Measurements from ENCODE around the gene STRIP2. TPM values are rescaled to one million over a fixed set of nuclear protein-coding genes. Genes with fewer than 3 reads are reported as not detected.

STRIP2 gene
- total RNA-seq, 1 experiment from 2014 or later: 6.5 TPM

GRCh38 chr7:129519464-129519863, 85.2 kb downstream of the STRIP2 start:
- Histone ChIP-seq H3K9me3 (no peaks in the 10 kb centered on the region), H3K4me3 (ENCODE audit: low read depth, low read length) (no peak overlapping the region), H3K36me3 (ENCODE audit: control insufficient read depth, insufficient read depth, low read length) (no peaks in the 10 kb centered on the region), H3K4me1 (no peaks in the 10 kb centered on the region), H3K27me3 (replicated peaks; ENCODE audit: control insufficient read depth, insufficient read depth, low read length) (no peaks in the 10 kb centered on the region; the same call in 1 of the 2 replicates)
- TF ChIP-seq CTCF (IDR thresholded peaks at IDR 0.05; ENCODE audit: insufficient read depth in 1 of 2, low read depth in 1 of 2, low read length in 1 of 2, severe bottlenecking in 1 of 2, unreplicated experiment in 1 of 2): no peak
- Mint-ChIP-seq H3K36me3 (ENCODE audit: insufficient read depth, unreplicated experiment) (no peaks in the 10 kb centered on the region), H3K9me3 (ENCODE audit: unreplicated experiment) (no peaks in the 10 kb centered on the region), H3K27ac (ENCODE audit: unreplicated experiment) (no peak overlapping the region), H3K4me3 (ENCODE audit: unreplicated experiment) (no peak overlapping the region), H3K4me1 (ENCODE audit: low read depth, unreplicated experiment) (no peaks in the 10 kb centered on the region), H3K27me3 (ENCODE audit: insufficient read depth, unreplicated experiment) (peaks cover 4% of the 10 kb centered on the region)
- intact Hi-C loops (cut with micrococcal nuclease; ENCODE audit: unreplicated experiment): no loop called here
- CTCF ChIA-PET: no interaction called here
- no TSS peak for BruUV-seq (replicated peaks)
- POLR2A ChIA-PET: interaction anchor here (0.5 kb wide), 1 partner anchor 228 kb away, joined by 4 read pairs; no protein-coding TSS in a partner anchor
- DNase-seq: no peak

- no TSS peak for BruUV-seq (replicated peaks)
- no peaks in the 10 kb centered on the region; the same call in 1 of the 2 replicates for H3K27me3 ChIP-seq (replicated peaks; ENCODE audit: control insufficient read depth, insufficient read depth, low read length)
- ChIA-PET POLR2A (no interaction called here), CTCF (no interaction called here)
- TF ChIP-seq CTCF (IDR thresholded peaks at IDR 0.05; ENCODE audit: insufficient read depth in 1 of 2, low read depth in 1 of 2, low read length in 1 of 2, severe bottlenecking in 1 of 2, unreplicated experiment in 1 of 2): no peak
- H3K4me1 ChIP-seq: no peaks in the 10 kb centered on the region
- intact Hi-C loops (cut with micrococcal nuclease; ENCODE audit: unreplicated experiment): no loop called here
- Mint-ChIP-seq H3K4me1 (ENCODE audit: low read depth, unreplicated experiment) (no peaks in the 10 kb centered on the region), H3K4me3 (ENCODE audit: unreplicated experiment) (no peak overlapping the region), H3K9me3 (ENCODE audit: unreplicated experiment) (no peaks in the 10 kb centered on the region), H3K36me3 (ENCODE audit: insufficient read depth, unreplicated experiment) (no peaks in the 10 kb centered on the region), H3K27me3 (ENCODE audit: insufficient read depth, unreplicated experiment) (peaks cover 9% of the 10 kb centered on the region), H3K27ac (ENCODE audit: unreplicated experiment) (no peak overlapping the region)
- no peak overlapping the region for H3K4me3 ChIP-seq (ENCODE audit: low read depth, low read length)
- H3K36me3 ChIP-seq (ENCODE audit: control insufficient read depth, insufficient read depth, low read length): no peaks in the 10 kb centered on the region
- no peaks in the 10 kb centered on the region for H3K9me3 ChIP-seq
- DNase-seq: peak in 1 of 2 experiments; percentile 36
Measured at GRCh38 chr7:129522088-129522970, 88.1 kb downstream of the STRIP2 start.

- ChIA-PET CTCF (no interaction called here), POLR2A (no interaction called here)
- no peaks in the 10 kb centered on the region for H3K36me3 Mint-ChIP-seq (ENCODE audit: insufficient read depth, unreplicated experiment)
- no peak for TF ChIP-seq CTCF (IDR thresholded peaks at IDR 0.05; ENCODE audit: insufficient read depth in 1 of 2, low read depth in 1 of 2, low read length in 1 of 2, severe bottlenecking in 1 of 2, unreplicated experiment in 1 of 2)
- no peaks in the 10 kb centered on the region for H3K9me3 Mint-ChIP-seq (ENCODE audit: unreplicated experiment)
- no peaks in the 10 kb centered on the region for H3K4me1 Mint-ChIP-seq (ENCODE audit: low read depth, unreplicated experiment)
- no peak for DNase-seq
- H3K36me3 ChIP-seq (ENCODE audit: control insufficient read depth, insufficient read depth, low read length): no peaks in the 10 kb centered on the region
- no peaks in the 10 kb centered on the region; the same call in 1 of the 2 replicates for H3K27me3 ChIP-seq (replicated peaks; ENCODE audit: control insufficient read depth, insufficient read depth, low read length)
- no peak overlapping the region for H3K27ac Mint-ChIP-seq (ENCODE audit: unreplicated experiment)
- H3K4me3 Mint-ChIP-seq (ENCODE audit: unreplicated experiment): no peak overlapping the region
- peaks cover 9% of the 10 kb centered on the region for H3K27me3 Mint-ChIP-seq (ENCODE audit: insufficient read depth, unreplicated experiment)
- H3K9me3 ChIP-seq: no peaks in the 10 kb centered on the region
- no peak overlapping the region for H3K4me3 ChIP-seq (ENCODE audit: low read depth, low read length)
- intact Hi-C loops (cut with micrococcal nuclease; ENCODE audit: unreplicated experiment): no loop called here
- BruUV-seq (replicated peaks): no TSS peak
- H3K4me1 ChIP-seq: no peaks in the 10 kb centered on the region
Measured at GRCh38 chr7:129522971-129523340, 88.7 kb downstream of the STRIP2 start.
